ENCODE measurements around the gene GSG1.

The GSG1 gene

DNA sequence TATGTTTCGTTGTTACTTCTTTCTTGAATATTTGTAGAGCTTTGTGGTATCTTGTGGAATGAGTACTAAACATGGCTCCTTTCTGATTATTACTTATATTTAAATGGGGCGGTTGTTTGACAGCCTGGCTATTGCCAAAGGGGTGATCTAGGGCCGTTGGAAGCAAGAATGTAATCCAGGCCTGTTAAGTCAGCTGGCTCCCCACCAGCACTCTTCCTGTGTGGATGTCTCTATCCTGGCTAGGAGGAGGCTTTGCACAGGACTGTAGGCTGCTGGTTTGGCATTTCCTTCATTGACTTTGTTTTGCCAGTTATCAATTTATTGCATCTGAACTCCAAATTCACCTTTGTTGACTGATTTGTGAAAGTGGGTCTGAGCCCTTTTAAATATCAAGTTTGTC, 53.7 kb downstream of the GSG1 start:
- TF ChIP-seq YY1 (IDR thresholded peaks at IDR 0.05; ENCODE audit: low read depth): no peak
- TF ChIP-seq, protein P1, sequence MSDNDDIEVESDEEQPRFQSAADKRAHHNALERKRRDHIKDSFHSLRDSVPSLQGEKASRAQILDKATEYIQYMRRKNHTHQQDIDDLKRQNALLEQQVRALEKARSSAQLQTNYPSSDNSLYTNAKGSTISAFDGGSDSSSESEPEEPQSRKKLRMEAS (IDR thresholded peaks at IDR 0.05): no peak
- no peak for TF ChIP-seq RAD21 (IDR thresholded peaks at IDR 0.05; ENCODE audit: low read depth)
- TF ChIP-seq FOXM1 (IDR thresholded peaks at IDR 0.05; ENCODE audit: borderline replicate concordance, low read depth): no peak
- no peak for TF ChIP-seq EP300 (IDR thresholded peaks at IDR 0.05; ENCODE audit: borderline replicate concordance)
- TF ChIP-seq TCF12 (IDR thresholded peaks at IDR 0.05; ENCODE audit: low read depth): no peak
- no peak for TF ChIP-seq EGR1 (IDR thresholded peaks at IDR 0.05)
- no peak for TF ChIP-seq ZBTB7A (IDR thresholded peaks at IDR 0.05; ENCODE audit: low read depth)
- TF ChIP-seq, protein P2, sequence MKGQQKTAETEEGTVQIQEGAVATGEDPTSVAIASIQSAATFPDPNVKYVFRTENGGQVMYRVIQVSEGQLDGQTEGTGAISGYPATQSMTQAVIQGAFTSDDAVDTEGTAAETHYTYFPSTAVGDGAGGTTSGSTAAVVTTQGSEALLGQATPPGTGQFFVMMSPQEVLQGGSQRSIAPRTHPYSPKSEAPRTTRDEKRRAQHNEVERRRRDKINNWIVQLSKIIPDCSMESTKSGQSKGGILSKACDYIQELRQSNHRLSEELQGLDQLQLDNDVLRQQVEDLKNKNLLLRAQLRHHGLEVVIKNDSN (IDR thresholded peaks at IDR 0.05): no peak
- no peak for TF ChIP-seq TAF1 (IDR thresholded peaks at IDR 0.05; ENCODE audit: low read depth)

DNA sequence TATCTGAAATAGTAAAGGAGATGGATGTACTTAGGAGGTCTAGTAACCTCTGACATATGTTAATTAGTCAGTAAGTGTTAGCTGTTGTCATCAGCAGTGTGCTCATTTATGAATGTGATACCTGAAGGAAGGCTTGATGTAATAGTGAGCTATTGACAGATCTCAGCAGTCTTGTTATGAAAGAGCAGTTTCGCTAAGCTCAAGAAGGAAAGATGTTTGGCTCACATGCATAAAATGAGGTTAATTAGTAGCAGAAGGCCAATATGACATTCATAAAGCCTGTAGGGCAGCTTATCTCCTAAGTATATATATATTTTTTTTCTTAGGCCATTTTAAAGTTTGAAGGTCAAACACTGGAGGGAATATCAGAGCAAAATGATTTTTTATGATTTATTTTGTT, 56.5 kb downstream of the GSG1 start:
- TF ChIP-seq CEBPB (IDR thresholded peaks at IDR 0.05) (no peak), CREB1 (IDR thresholded peaks at IDR 0.05; ENCODE audit: low read depth) (no peak), TAF1 (IDR thresholded peaks at IDR 0.05; ENCODE audit: low read depth) (no peak)

DNA sequence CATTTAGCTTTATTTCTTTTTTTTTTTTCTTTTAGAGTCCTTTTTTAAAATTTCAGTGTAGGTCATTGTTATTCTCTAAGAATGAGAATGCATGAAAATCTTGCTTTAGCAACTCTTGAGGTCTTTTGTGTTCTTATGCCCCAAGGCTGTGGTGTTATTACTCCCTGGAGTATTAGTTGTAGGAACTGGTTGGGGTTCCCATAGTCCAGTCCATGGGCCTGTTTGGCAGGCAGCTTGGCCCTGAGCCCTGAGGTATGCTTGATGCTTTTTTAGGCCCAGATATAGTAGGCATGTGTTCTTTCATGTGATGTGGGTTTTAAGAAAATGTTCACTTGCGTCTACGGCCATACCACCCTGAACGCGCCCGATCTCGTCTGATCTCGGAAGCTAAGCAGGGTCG, 57.7 kb downstream of the GSG1 start:
- TF ChIP-seq CEBPB (IDR thresholded peaks at IDR 0.05): no peak
- TF ChIP-seq YY1 (IDR thresholded peaks at IDR 0.05; ENCODE audit: low read depth): no peak
- no peak for TF ChIP-seq REST (IDR thresholded peaks at IDR 0.05; ENCODE audit: low read depth)

DNA sequence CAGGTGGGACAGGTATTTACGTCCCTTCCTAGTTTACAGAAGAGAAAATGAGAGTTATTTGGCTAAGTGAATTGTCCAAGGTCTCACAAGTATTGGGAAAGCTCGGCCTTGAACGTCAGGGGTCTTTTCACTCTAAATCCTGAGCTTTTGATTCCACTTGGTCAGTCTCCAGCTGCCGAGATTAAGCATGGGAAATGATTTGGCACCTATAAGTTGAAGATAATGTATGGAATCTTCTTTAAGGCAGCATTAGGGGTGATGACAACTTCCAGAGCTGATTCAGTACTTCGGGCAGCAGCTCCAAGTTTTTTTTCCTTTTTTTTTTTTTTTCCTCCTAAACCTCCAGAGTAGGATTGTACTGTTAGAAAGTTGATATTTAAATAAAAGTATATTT, 58.6 kb downstream of the GSG1 start:
- TF ChIP-seq TAF1 (IDR thresholded peaks at IDR 0.05; ENCODE audit: low read depth) (no peak), REST (IDR thresholded peaks at IDR 0.05; ENCODE audit: low read depth) (peak; percentile 63)

DNA sequence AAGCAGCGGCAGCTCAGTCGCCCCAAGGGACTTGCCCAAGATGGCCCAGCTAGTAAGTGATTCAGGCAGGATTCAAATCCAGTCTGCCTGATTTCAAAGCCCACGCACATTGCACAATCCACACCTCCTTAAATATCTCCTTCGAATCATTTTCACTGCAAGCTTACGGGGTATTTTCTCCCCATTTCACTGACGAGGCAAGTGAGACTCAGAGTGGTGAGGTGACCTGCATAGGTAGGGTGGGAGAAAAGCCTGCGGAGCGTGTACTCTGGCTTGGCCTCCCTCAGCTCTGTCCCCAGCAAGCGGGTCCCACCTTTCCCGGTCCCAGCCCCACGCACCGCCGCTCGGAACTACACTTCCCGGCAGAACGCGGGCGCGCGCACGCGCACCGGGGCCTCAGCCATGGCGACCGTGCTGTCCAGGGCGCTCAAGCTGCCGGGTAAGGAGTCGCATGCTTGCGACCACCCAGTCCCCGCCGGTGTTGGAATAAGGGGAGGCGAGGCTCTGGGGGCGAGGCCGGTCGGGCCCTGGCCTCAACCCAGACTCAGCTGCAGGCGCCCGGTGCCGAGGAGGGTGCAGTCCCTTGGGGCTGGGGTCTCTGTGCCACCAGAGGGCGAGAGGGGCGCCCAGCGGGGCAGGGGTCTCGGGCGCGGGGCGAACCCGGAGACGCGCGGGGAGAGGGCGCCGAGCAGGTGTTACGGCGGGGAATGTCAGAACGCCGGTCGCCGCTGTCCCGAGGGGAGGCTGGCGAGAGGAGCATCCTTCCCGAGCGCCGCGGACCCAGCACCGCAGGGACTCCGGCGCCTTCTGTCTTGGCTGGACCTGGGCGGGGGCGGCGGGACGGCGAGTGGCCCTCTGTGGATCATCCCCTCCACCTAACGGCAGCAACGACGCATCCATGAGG, 59.2 kb downstream of the GSG1 start, which contains the start of gene FAM234B:
TSS of gene FAM234B (plus strand) at position 380 of the 904 bp plus-strand sequence. CDS start at position 403, 23 bp downstream.
- TF ChIP-seq, protein P1 (IDR thresholded peaks at IDR 0.05): peak; percentile 64
- TF ChIP-seq EP300 (IDR thresholded peaks at IDR 0.05; ENCODE audit: borderline replicate concordance) (no peak), REST (IDR thresholded peaks at IDR 0.05; ENCODE audit: low read depth) (peak; percentile 53), FOXM1 (IDR thresholded peaks at IDR 0.05; ENCODE audit: borderline replicate concordance, low read depth) (no peak), RAD21 (IDR thresholded peaks at IDR 0.05; ENCODE audit: low read depth) (no peak; the same call in 1 of the 2 replicates), ZBTB7A (IDR thresholded peaks at IDR 0.05; ENCODE audit: low read depth) (peak; percentile 100), EGR1 (IDR thresholded peaks at IDR 0.05) (peak; percentile 45), CEBPB (IDR thresholded peaks at IDR 0.05) (peak; percentile 92), YY1 (IDR thresholded peaks at IDR 0.05; ENCODE audit: low read depth) (peak; percentile 96), TAF1 (IDR thresholded peaks at IDR 0.05; ENCODE audit: low read depth) (peak; percentile 93), NFIC (IDR thresholded peaks at IDR 0.05) (0 out of 2 replicates have a peak, but pooled peaks have one; percentile 8), TEAD4 (IDR thresholded peaks at IDR 0.05) (no peak), TCF12 (IDR thresholded peaks at IDR 0.05; ENCODE audit: low read depth) (no peak; the same call in 1 of the 2 replicates), CREB1 (IDR thresholded peaks at IDR 0.05; ENCODE audit: low read depth) (no peak)
- TF ChIP-seq, protein P2 (IDR thresholded peaks at IDR 0.05): no peak; the same call in none of the 2 replicates
